Adrenal gland (tissue), 5 donors: ENCODE measurements around the gene UPF3B.

Experiments used
- CTCF ChIP-seq, 6 experiments: fragments of 450-650 bp in 4 of 6; fragments of 200-600 bp in 2 of 6; sonication (generic) in 1 of 6; IDR thresholded peaks; 1 replicate in 5 of 6; 2 replicates in 1 of 6; pipeline versions ENCODE4 v1.5.1 to v1.8.0; 2016 to 2021; ENCODE audit warnings: antibody characterized with exemption in 6 of 6, mild to moderate bottlenecking in 2 of 6, moderate library complexity in 1 of 6
- POLR2A ChIP-seq, 2 donors: fragments of 450-650 bp; IDR thresholded peaks; one replicate each; pipeline ENCODE4 v1.6.1; 2017; ENCODE audit warnings: antibody characterized with exemption in 2 of 2, mild to moderate bottlenecking in 2 of 2, moderate library complexity in 1 of 2
- donor health status: DM: no; HTN: no; CAD: no.

- TF ChIP-seq CTCF (IDR thresholded peaks at IDR 0.05) (no peak), POLR2A (IDR thresholded peaks at IDR 0.05) (no peak)
Observed at GRCh38 chrX:119880076-119880475, 27.3 kb upstream of the UPF3B start.
